Measurements from ENCODE around the gene PITX2.
A peak's percentile ranks its signal among the peaks of the same experiment; 100 is the strongest.

The PITX2 gene

DNA sequence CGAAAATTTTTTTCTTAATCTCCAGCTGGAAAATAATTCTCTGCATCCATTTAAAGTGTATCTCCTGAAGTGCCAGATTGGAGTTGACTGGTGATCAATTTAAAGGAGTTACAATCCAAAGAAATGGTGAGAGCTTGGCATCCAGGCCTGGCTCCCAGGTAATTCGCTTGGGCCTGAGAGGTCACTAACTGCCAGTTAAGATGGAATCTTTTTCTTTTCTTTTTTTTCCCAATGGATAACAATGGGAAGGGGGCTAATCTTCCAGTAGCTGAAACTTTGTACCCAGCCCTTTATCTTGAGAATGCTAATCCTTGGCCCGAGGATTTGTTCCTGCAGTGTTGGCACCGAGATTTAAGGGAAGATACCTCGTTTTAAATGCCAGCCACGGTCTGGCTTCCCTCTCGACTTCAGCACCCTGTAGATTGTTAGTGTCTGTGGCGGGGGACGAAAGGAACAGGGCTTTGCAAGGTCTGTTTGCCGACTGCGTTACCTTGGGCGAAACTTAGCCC is 13.3 kb upstream of the PITX2 start:
- no peak for ATAC-seq

DNA sequence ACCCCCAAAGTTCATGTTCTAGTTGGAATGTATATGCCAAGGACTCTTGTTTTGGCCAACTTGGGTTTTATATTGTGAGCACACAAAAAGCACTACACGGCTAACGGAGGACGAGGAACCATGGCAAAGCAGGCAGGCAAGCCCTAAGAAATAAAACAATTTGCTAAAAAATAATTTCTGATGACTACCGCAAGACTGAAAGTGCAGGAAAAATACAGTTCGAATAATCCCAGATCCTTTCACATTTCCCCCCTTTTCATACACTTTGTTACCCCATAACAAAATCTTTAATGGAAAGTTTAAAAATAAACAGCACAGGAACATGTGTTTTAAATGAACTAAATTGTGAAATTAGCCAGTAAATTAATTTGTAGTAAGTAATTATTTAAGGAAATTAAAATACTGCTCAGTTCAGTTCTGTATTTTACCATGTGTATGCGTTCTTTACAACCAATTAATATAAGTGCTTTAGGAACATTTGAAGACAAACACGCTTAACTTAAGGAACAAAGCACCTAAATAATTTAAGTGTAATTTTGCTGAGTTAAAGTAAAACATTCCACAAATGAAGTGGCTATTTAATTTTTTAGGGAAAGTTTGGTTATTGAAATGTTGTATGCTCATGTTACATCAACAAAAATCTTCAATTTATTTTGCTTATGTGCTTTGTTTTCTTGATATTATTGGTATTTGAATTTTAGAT is 12.4 kb upstream of the PITX2 start:
- ATAC-seq = no peak

DNA sequence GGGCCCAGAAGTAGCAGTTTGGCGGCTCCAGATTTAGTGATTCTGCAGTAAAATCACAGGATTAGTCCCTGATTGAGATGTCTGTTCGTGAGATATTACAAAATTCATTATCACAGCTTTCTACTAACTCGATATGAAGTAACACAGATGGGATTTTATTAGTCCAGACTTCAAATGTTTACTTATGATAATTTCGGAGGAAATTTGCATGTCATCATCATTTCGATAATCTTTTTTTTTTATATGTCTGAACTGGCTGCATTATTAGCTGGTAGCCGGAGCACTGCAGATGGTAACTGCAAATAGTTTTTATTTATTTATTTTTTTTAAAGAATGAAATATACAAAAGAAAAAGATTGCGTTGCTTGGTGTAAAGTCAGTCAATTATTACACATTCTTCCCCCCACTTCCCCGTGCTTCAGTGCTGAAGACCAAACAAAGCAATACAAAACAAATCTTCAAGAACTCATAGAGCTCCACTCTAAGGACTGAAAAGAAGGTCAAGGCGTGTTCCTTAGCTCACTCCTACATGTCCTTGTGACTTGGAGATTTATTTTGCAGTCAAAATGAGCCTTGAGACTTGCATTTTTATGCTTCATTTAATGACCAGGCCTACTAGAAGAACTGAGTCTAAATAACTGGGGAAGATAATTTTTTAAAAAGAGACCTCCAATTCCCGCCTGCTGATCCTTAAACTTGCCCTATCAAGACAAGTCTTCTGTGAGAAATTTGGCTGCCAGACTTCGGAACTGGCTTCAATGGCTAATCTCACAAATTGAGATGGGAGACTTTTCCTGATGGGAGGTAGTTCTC is 11.7 kb upstream of the PITX2 start:
- ATAC-seq = no peak

DNA sequence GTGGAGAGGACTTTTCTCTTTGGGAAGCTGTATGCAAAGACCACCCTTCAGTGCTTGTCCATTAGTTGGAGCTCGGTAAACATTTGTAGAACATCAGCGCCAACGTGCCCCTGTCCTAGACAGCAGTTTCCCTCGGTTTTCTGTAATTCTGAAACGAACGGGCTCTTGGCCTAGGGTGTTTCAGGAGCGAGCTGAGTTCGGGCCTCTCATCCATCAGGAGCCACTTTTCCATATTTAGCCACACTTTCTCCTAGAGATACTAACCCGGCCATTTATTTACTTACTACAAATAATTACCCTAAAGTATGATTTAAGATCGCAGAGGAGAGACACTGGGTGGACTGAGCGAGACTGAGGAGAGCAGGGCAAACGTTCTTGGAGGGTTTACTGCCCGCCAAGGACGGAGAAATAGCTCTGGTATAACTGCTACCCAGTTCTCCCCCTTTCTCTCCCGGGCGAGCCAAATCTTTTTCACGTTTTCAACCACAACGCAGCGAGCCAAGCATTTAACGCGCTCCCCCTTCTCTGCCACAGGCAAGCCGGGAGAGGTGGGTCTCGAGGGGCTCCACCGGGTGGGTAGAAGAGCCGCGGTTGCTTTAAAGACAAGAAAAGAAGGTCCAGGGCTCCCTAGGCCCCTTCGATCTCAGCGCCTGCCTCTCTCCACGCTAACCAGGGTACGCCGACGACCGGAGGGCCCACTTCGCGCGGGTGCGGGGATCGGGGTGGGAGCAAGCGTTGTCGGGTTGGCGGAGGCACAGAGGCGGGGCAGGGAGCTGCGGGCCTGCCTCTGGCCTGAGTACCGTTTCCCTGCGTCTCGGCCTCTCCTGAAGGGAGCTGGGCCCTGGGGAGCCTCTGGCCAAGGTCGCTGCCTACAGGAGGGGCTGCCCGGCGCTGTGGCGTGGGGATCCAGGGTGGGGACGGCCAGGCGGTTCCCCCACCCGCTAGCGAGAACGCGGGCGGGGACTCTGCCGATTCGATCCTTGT is 10.8 kb upstream of the PITX2 start:
- ATAC-seq = no peak

DNA sequence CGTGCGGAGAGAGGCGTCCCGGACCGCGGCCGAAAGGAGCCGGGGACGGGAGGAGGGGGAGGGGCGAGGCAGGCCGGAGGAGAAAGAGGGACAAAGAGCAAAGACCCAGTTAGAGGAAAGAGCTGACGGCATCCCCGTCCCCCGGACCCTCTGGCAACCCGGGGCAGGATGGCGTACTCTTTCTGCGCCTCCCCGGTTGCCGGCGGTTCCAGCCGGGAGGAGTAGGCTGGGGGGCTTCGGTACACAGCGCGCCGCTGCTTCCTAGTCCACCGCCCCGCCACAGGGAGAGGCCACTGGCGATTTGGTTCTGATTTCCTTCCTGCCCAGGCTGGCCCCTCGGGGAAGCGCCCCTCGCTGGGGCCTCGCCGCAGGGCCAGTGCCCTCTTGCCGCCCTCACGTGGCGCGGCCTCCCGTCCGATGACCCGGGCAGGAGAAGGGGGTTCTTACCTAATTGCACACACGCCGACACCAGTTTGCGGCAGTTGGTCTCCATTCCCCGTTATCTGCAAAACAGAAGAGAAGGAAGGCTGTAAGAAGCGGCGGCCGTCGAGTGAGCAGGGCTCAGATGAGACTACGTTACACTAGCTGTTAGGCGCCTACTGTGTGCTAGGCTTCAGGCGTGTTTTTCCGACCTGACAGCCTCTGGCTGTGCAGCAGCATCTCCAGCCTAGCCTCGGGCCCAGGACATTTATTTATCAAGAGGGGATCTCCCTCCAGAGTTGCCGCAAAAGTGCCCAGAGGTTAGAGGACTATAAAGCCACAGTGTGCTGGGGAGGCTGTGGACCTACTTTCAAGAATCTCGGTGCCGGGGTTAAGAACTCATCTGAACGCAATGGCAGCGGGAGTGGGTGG is 9.9 kb upstream of the PITX2 start:
- no peak for ATAC-seq

DNA sequence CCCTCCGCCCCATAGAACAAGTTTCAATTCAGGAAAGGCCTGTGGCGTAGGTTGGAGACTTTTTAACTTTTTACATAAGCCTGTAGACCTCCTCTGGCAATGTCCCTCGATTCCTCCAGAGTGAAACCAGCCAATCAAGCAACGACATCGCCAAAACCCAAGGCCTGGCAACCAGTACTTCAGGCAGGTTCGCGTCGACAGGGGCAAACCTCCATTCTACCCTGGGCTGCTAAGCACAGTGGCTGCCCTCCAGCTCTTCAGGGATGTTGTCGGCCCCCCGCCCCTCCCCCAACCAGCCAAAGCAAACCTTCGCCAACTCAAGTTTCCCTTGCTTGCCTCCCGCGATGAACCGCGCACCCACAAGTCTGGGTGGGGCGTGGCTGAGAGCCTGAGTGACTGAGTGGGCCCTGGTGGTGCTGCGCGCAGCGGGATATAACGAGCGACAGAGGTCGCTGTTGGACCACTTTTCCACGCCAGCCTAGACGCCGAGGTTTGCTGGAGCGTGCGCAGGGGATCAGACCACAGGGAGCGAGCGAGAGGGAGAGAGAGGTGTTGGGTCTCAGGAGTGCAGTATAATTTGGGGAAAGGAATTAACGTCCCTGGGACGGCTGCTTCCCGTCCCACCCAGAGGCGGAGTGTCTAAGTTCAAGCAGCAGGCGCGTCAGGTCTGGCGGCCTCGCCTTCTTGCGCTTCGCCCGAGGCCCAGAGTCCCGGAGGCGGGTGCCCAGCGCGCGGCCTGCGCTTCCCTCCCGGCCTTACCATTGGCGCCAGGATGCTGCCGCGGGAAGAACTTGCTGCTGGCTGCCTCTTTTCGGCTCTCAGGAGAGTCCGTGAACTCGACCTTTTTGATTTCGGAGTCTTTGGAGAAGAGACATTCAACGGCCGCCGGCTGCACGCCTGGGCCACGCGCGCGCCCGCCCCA is 9.0 kb upstream of the PITX2 start:
- peak; percentile 49 to 51 for ATAC-seq

- no peak for ATAC-seq
Observed at GRCh38 chr4:110630688-110631402, 8.0 kb upstream of the PITX2 start.

DNA sequence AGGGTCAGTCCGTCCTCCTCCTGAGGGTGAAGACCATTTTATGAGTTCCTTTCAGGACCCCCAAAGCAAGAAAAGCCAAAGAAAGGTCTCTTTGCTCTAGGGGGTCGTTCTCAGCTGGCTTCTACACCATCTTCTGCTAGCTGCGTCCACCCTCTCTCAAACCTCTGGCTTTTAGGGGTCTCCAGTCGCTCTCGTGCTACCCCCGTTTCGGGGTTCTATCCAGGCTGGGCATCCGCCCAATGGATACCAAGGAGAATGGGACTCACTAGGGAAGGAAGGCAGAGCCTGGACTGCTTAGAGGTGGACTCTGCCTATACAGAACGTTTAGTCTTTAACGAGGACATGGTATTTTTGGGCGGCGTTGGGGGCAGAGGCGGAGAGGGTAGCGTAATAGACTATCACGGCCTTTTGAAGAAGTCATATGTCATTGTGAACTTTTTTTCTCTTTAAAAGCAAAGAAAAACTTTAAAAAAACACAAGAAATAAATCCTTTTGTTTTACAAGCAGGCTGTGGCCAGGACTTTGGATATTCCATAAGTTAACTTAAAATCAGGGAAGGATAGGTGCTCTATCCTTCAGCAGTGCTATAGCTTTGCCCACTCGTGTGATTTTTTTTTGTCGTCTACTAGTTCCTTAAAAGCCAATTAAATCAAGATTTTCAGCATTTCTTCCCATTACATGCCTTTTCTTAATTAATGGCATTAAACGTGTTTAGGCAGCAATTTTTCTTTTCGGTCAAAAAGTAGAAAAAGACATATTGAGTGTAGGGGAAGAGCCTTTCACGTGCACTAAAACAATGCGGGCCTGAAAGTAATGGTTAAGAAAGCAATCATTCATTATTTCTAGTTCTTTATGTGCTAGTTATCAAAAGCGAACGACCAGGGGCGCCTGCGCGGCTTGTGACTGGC is 7.2 kb upstream of the PITX2 start:
- no peak for ATAC-seq

DNA sequence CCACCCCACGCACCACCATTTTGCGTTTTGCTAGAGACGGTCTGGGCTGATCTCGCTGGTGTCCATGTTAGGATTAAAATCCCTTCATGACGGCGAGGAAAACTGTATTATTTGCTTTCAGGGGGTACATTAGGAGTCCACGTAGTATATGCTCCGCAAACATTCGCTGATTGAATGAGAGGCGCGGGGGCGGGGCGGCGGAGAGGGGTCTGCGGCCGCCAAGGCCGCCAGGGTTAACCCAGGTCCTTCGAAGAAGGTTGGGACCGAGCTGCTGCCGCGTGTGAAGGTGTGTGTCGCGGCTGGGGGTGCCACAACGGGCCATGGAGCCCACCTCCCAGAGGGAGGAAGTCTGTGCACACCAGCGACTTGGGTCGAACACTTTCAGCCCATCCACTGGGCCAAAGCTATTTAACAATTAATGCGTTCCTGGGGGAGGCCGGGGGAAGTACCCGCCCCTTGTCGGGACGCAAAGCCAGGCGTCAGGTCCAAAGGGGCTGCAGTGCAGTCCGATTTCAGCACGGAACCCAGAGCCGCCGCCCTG is 6.4 kb upstream of the PITX2 start:
- no peak for ATAC-seq

DNA sequence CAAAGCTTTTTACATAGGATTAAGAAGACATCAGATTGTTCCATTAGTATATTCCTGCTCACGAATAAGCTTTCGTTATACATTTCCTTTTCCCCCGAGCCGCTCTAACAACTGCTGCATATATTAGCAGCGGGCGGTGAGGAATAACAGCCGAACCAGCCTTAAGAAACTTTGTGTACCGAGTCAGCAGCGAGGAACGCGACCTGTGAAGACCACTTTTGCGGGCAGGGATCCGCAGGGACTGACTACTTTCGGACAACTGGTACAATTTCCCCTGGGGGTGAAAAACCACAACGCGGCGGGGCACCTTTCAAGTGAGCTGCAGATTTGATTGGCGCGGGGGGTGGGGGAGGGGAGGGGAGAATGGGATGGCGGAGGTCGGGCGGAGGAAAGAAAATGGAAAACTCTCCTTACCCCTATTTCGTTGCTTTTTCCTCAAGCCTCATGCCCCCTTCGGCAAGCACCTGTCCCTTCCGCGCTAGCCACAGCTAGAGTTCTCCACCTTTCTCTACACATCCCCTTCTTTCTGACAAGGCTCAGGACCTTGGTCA is 5.9 kb upstream of the PITX2 start:
- no peak for ATAC-seq

GRCh38 chr4:110627977-110628662 is 5.2 kb upstream of the PITX2 start:
- no peak for ATAC-seq

- ATAC-seq = no peak
Observed at GRCh38 chr4:110626532-110627153, 3.8 kb upstream of the PITX2 start.

GRCh38 chr4:110625576-110626257 is 2.8 kb upstream of the PITX2 start:
- no peak for ATAC-seq

GRCh38 chr4:110624904-110625494 is 2.1 kb upstream of the PITX2 start:
- no peak for ATAC-seq

GRCh38 chr4:110624398-110624780 is 1.5 kb upstream of the PITX2 start:
- ATAC-seq = no peak

DNA sequence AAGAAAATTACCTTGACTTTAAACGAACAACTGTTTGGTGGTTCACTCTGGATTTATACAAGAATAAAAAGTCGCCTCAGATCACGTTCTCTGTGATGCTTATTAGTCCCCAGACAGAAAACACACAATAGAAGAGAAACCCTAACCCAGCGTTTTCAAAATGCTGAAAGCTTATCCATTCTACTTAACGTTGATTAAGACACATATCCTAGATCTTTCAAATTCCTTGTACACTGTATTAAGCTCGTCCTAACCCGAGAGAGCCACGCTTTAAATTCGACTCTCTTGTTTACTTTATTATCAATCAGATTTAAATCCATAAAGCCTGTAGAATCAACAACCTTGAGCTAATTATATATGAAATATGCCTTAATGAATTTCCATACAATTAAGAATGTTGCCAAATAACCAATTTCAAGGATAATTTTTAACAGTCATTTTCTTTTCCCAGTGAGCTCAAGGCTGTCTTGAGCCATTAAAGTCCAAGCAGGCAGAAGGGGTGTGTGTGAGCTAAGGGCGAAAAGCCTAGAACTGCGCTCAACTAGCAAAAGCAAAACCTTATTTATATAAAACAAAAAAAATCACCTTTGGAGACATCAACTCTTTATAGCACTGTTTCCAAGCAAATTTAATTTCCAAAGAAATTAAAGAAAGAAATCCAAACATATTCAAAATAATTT is 981 bp upstream of the PITX2 start:
- ATAC-seq = no peak

All from activated CD4-positive, CD25-positive, alpha-beta regulatory T cell treated with anti-CD3 and anti-CD28 coated beads, Interleukin-2, amount 50 U/mL, for 24 hours (primary cell).